ENCODE data around the gene P2RY6.
"Not testable (repeated sequence)": the region's sequence is repeated elsewhere in the genome, so short reads cannot be mapped to it uniquely, and the experiment has no call there.

The P2RY6 gene

DNA sequence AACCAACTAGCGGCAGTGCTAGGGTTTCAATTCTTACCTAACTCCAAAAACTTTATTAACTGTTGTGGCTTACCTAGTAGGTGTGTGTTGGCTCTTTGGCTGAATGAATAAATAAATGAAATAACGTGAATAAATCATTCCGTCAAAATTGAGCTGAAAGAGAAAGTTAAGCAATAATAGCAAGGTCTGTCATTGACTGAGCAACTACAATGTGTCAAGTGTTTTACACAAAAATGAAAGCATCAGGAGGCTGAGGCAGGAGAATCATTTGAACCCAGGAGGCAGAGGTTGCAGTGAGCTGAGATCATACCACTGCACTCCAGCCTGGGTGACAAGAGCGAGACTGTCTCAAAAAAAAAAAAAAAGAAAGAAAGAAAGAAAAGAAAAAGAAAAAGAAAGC, 2.1 kb downstream of the P2RY6 start:
- in situ Hi-C loops (cut with MboI; ENCODE audit: low sequenced_read_pairs): not testable (repeated sequence)

DNA sequence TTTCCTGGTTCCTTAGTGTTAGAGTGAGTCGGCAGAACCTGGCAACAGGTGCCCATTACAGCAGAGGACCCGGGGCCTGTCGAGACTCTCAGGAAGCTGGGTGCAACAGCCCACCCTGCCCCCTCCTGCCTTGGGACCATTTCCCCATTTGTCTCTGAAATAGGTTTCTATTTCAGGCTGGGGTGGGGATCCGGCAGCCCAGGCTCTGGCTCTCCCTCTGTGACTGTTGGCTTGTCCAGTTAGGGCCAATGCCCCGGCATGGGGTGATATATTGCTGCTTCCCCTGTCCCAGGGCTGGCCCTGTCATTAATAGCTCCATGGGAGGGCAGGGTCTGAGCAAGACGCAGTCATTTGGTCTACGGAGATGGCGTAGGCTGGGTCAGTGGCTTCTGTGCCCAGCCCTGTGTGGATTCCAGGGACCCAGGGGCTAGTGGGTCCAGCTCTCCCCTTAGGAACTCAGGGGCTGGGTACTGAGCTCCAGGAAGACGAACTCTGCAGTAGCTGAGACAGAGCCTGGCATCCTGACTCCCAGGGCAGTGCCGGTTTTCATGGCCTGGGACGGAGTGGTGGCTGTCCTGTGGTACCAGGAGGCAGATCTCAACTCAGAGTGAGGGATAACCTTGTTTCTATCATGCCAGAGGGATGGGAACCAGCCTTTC, 2.7 kb downstream of the P2RY6 start:
- in situ Hi-C loops (cut with MboI; ENCODE audit: low sequenced_read_pairs): no loop called here

DNA sequence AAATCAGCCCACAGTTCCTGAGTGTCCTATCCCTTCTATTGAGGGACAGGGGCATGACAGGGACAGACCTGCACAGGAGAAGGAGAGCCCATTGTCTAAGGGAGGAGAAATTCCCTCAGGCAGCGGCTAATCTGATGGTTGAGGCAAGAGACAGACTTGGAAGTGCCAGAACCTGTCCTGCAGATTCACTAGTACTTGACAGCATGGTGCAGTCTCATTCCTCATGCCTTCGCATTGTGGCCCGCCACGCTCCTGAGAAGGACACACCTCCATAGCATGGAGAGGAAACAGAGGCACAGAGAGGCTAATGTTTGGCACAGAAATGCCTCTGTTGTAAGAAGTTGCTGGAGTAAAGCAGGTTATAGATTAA, 3.2 kb downstream of the P2RY6 start:
- in situ Hi-C loops (cut with MboI; ENCODE audit: low sequenced_read_pairs): no loop called here

DNA sequence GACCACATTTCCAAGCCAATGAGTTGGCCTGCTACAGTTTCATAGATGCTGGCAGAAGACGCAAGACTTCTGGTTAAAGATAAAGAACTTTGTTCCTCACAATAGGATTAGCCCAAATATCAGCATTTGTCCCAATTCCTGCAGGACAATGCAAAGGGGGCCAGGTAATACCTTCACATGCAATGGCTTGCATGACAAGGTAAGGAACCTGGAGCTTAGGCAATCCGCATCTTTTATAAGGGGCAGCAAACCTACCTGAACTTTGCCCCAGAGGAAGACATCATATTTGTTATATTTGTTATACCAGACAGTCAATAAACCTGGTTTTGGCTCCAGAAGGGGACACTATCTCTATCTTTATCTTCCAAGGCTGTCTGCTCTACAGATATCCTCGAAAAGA, 5.3 kb downstream of the P2RY6 start:
- in situ Hi-C loops (cut with MboI; ENCODE audit: low sequenced_read_pairs): no loop called here

DNA sequence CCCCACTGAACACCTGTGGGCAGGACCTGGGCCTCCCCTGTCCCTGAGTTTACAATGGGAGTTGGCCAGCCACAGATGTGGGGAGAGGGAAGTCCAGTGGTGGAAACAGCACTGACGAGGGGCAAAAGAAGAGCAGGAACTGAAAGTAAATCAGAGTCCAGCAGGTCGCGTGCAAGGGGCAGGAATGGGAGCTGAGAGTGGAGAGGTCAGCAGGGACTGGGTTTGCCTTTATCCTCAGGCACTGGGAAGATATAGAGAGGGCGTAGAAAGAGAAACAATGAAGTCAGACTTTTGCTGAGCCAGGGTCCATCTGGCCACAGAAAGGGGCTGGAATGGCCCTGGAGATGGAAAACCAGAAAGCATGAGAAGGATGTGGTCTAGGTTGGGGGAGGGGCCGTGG, 8.5 kb downstream of the P2RY6 start:
- in situ Hi-C loops (cut with MboI; ENCODE audit: low sequenced_read_pairs): no loop called here

DNA sequence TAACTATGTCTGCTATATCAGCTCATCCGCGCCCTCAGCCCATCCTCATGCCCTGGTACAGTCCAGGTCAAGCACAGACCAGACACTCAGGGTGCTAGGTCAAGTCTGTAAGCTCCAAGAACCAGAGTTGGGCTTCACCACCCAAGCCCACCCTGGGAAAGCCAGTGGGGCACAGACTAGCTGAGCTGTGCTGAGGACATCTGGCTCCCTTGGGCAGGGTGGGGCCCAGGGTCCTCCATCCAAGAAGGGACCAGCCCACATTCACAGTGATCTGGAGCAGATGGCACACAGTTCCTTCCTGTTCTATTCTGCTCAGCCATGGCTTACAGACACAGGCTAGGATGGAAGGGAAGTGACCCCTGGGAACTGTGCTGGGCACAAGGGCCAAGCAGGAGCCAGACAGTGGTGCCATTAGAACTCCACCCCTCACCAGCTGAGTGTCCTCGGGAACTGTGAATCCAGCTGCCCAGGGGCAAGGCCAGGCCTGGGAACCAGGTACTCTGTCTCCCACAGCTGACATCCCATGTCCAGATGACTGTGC, 9.1 kb downstream of the P2RY6 start:
- in situ Hi-C loops (cut with MboI; ENCODE audit: low sequenced_read_pairs): no loop called here

DNA sequence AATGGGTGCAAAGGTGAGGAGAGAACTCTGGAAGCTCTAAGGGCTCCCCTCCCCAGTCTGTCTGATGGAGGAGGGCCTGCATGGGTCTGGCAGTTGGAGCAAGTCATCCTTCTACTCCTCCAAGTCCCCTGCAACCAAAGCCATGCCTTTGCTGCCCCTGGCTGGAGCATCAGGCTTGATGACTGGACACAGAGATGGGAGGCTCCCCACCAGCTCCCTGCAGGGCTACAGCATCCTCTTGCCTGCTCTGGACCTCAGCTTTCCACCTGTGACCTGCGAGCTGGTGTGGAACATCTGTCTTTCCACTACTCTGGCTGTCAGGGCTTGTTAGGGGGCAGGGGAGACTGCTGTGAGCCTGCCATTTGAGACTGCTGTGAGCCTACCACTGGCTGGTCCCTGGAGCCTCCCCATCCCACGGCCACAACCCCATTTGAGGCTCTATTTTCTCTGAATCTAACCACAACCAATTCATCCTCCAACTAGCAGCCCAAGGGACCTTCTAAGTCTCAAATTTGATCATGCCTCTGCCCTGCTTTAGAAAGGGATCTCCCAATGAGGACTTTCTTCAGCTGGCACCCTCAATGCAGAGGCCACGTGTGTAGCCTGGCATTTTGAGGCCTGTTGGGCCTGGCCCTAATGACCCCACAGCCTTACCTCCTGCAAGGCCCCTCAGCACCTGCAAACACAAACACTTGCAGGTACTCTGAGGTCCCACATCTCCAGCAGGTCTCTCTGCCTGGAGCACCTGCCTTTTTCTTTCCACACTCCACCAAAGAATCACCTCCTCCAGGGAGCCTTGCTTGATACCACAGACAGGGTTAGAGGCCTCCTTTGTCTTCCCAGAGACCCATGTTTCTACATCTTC, 9.9 kb downstream of the P2RY6 start:
- in situ Hi-C loops (cut with MboI; ENCODE audit: low sequenced_read_pairs): no loop called here

DNA sequence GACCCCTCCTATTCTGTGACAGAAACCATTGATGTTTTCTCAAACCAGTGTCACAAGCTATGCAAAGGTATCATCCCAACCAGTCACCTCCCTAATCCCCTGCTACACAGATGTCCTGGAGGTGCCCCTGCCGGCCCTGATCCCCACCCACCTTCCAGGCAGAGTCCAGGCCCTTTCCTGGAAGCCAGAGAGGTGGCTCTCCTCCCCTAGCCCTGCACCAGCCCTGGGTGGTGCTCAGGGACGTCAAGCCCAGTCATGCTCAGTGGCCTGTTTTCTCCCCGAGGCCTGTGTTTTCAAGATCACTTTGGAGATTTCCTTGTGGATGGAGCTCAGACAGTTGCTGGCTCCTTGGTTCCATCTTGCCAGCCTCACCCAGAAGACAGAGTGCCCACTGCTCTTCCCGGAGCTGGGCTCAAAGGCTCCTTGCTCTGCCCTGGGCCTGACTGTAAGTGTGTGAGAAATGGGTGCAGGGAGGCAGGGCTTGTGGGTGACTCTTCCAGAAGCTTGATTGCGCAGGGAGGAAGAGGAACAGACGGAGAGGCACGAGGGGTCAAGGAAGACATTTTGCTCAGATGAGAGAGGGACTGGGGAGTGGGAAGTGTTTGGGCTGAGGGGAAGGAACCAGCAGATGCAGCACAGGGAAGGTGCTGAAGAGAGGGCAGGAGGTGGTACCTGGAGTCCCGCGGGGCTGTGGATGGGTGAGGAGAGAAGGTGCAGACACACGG, 11.3 kb downstream of the P2RY6 start:
- in situ Hi-C loops (cut with MboI; ENCODE audit: low sequenced_read_pairs): no loop called here

DNA sequence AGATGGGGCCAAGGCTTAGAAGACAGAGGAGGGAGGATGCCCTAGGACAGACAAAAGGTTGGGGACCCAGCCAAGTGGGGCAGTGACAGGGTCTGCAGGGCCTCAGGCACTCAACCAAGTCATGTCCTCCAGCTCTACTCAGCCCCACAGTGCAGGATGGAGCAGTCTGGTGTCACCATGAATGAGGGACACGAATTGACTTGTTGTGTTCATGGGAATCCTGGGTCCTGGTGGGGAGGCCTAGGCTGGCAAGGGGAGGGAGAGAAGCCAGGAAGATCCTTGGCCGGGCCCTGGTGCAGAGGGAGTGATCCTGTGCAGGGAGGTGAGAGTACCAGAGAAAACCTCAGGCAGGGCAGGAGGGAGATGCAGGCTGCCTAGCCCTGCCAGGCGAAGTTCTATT, 12.0 kb downstream of the P2RY6 start:
- in situ Hi-C loops (cut with MboI; ENCODE audit: low sequenced_read_pairs): no loop called here

DNA sequence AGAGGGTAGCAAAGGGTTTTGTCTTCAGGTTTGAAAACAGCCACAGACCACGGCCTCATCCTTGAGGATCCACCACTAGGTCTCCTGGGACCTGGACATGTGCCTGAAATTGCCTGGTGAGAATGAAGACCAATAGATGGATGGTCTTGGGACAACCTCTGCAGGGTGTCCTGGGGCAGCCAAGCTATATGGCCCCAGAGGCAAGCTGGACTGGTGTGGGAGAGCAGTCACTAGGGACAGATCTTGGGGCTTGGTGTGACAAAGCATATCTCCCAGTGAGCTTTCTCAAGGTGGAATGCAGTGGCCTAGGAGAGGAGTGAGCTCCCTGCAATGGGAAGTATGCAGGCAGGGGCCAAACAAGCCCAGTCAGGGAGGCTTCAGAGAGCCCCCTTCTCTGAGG, 13.6 kb downstream of the P2RY6 start:
- in situ Hi-C loops (cut with MboI; ENCODE audit: low sequenced_read_pairs): no loop called here

DNA sequence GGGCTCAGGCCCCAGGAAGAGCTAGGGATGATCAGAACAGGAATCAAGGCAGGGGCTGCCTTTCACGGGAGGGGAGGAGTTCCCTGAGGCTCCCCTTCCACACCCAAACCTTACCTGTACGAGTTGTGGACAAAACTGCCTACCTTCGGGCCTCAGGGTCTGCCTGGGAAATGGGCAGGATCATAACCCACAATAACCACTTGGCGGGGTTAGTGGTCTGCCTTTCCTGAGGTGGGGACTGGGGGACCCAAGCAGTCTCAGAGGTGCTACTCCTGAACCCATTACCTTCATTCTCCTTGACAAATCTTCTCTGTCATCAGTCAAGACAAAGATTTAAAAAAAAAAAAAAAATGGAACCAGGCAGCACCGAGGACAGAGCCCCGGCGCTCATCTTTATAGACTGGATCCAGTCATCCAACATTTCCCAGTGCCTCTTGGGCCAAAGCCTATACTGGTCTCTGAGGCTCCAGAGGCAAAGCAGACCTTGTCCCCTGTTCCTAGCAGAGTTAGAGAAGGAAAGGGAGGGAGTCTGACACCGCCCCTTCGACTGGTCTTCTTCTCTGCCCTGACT, 14.2 kb downstream of the P2RY6 start:
- in situ Hi-C loops (cut with MboI; ENCODE audit: low sequenced_read_pairs): no loop called here

DNA sequence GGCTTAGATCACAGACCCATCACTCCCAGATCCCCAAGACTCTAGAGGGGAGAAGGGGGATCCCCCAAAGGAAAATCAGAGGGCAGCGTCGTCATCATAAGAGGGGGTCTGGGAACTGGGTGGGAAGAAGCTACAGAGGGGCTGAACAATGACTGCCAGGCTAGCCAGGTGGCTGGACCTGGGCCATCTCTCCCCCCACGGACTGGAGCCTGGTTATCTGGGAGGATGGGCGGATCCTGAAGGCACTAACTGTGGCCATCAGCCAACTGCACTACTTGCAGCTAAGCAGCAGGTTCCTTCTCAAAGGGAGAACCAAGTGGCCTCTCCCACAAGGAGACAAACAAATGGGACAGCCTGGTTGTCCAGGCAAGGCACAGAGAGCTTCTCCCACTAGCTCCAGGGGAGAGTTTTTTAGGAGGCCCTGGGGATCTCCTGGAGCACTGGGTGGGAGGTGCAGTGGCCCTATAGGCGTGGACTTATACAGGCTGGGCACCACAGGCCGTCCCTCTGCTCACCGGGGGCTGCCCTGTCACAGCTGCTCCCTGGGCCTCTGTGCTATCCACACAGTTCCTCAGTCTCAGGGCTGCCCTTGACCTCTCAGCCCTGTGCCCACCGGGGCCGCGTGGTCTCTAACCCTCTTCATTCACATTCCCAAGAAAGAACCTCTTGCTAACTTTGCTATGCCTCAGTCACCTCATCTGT, 15.4 kb downstream of the P2RY6 start:
- in situ Hi-C loops (cut with MboI; ENCODE audit: low sequenced_read_pairs): no loop called here

DNA sequence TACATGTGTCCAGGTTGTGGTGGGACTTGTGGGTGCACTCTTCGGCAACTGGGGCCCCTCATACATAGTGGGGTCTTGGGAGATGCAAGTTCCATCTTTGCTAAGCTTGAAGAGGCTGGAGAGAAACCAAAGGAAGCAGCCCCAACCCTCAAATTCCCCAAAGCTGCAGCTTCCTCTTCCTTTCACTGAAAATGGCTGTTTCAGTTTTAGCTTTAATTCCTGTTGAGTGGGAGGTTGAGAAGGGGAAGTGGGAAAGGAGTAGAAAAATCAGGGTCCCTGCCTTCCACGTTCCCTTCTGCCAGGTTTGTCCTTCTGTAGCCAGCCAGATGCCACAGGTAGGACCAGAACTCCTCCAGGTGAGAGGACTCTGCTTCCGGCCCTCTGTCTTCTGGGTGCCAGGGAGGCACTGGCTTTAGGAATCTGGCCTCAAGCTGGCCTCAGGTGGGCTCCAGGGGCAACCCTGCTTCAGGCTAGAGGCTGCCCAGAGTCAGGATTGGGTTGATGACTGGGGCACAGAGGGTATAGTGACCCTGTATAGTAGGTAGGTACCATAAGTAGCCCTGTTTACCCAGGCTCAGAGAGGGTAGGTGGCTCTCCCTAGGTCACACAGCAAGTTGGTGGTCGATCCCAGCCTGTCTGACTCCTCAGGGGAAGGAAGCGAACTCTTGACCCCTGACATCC, 16.2 kb downstream of the P2RY6 start:
- in situ Hi-C loops (cut with MboI; ENCODE audit: low sequenced_read_pairs): no loop called here

DNA sequence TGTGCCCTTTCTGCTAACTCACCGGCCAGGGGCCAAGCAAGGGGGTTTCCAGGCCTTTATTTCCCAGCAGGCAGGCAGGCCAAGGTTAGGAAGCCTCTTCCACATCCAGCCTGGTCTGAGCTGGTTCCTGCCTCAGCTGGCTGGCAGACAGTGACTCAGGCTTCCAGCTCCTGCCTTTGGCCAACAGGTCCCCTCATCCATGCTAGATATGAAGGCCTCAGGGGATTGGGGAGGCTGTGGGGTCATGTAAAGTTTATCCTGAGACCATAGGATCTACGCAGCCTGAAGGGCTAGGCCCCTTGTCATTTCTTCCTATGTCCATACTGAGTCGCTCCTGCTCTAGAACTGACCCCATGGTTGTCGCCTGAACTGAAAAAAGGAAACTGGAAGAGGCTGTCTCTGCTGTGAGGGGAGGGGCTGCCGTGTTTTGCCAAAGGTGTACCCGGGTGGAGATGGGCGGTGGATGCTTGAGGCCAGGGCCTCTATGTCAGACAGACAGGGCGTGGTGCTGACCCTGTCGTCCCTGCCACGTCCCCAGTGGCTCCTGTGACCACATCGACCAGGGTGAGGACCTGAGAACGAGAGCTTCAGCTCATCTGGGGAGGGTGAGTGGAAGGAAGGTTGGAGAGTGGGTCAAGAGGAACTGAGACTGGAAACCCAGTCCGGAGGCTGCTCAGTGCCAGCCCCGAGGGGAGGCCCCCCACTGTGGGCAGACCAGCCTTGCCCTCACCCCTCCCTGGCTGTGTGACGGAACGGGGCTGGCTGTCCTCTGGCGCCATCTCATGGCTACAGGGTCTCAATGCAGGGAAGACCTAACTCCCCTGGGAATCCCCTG, 17.0 kb downstream of the P2RY6 start:
- in situ Hi-C loops (cut with MboI; ENCODE audit: low sequenced_read_pairs): no loop called here

DNA sequence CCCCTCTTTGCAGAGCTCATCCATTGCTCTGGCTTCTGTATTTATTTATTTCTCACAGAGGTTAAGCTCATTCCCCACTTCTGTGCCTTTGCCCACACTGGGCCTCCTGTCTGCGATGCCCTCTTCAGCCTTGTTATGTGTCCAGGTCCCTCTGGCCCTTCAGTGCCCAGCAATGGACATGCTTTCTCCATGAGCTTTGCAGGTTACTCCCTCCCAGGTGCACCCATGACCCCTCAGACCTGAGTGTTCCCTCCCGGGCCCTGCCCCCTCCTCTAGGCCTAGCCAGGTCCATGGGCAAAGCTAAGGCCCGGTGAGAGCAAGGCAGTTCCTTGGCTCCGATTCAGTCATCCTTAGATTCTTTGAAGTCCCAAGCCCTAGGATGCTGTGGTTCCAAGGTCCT, 18.4 kb downstream of the P2RY6 start:
- in situ Hi-C loops (cut with MboI; ENCODE audit: low sequenced_read_pairs): loop anchor here (10.0 kb wide), 1 partner anchor 104 kb away; no protein-coding TSS in a partner anchor

DNA sequence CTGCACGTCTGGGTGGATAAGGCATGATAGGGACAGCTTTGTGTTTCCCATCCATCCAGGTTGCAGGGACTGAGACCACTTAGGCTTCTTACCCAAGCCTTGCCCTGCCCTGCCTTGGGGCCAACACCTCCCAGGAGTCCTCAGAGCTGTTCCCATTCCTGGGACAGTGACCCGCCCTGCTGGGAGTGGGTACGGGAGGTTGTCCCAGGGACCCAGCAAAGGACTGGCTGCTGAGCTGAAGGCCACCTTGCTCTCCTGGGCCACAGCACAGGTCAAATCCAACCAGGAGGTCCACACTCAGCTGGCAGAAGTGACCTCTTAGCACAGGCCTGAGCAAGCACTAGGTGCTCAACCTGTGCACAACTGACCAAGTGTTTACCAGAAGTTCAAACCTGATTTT, 19.1 kb downstream of the P2RY6 start:
- in situ Hi-C loops (cut with MboI; ENCODE audit: low sequenced_read_pairs): loop anchor here (10.0 kb wide), 1 partner anchor 104 kb away; no protein-coding TSS in a partner anchor

DNA sequence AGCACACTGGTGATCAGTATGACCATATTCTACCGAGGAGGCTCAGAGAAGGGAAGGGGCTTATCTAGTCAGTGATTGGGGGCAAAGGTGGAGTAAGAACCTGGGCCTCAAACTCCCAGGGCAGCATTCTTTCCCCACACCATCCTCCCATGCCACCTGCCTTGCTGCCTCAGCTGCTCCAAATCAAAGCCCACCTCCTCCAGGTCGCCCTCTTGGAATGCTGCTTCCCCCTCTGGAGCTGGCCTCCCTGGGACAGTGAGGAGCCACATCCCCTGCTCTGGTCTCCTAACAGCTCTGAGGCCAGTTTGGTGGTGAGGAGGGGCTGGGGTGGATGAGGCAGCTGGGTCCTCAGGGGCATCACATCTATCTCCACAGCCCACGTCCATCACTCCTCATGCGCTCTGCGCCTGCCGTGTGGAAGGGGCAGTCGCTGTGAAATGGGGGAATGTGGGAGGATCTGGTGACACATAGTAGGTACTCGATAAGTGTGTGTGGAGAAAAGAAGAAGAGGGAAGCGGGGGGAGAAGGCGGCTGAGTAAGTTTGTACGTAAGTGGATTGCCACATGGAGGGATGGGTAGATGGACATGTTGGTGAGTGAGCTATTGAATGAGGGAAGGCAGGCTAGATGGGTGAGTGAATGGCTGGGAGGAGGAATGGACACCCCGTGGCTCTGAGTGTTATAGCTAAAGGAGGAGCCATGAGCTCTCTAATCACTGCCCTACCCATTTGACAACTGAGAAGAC, 19.8 kb downstream of the P2RY6 start:
- in situ Hi-C loops (cut with MboI; ENCODE audit: low sequenced_read_pairs): loop anchor here (10.0 kb wide), 1 partner anchor 103 kb away; no protein-coding TSS in a partner anchor

DNA sequence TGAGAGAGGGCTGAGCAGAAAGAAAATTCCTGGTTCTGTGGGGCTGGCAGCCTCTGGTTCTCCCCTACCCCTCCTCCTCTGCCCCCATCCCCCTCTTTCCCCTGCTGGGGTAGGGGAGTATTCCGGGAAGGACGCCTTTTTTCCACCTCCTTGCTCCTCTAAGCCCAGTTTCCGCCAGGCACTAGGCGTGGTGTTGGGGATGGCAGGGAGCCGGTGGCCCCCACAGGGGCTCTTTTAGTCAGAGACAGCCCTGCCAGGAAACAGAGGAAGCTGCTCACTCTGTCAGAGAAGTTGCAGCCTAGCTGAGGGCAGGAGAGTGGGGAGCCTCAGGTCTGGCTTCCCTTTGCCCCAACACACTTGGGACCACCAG, 20.4 kb downstream of the P2RY6 start:
- in situ Hi-C loops (cut with MboI; ENCODE audit: low sequenced_read_pairs): loop anchor here (10.0 kb wide), 1 partner anchor 102 kb away; no protein-coding TSS in a partner anchor

Measured in HL-60/S4 treated with retinoic acid at 250 ng/mL for 4 days and 3 days (cell line).